ENCODE results near the gene RPS6KA5.

The RPS6KA5 gene

DNA sequence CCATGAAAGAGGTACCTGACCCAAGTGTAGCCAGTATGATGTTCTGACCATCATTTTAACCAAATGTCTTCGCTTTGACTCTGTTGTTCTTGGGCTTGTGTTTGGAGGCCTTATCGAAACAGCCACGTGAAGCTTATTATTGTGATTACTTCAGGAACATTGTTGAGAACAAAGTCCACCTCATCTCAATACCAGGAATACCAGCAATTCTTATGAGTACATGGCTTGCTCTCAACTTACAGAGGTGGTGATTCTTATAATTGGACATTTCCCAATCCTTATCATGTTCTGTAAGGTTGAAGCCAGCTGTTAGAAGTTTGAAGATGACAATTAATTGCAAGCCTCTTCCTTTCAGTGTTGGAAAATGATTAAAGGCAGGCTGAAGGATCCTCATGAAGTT is 21.8 kb upstream of the RPS6KA5 start:
- Mint-ChIP-seq H3K9me3 (no peaks in the 10 kb centered on the region), H3K4me1 (peaks cover 37% of the 10 kb centered on the region)

DNA sequence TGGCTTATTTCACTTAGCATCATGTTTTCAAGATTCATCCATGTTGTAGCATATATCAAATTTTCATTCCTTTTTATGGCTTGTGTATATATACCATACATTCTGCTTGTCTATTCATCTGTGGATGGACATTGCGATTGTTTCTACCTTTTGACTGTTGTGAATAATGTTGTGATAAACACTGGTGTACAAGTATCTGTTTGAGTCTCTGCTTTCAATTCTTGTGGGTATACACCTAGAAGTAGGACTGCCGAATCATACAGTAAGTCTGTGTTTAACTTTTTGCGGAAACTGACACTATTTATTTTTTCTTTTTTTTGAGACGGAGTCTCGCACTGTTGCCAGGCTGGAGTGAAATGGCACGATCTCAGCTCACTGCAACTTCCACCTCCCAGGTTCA is 19.6 kb upstream of the RPS6KA5 start:
- ATAC-seq (no peak), DNase-seq (no peak)
- H3K4me3 Mint-ChIP-seq: no peak overlapping the region
- H3K27me3 Mint-ChIP-seq: peaks cover 8% of the 10 kb centered on the region
- H3K27ac Mint-ChIP-seq: peak overlapping the region in 1 of 2 donors; percentile 2
- H3K4me1 Mint-ChIP-seq: peaks cover 43% of the 10 kb centered on the region
- no peaks in the 10 kb centered on the region for H3K9me3 Mint-ChIP-seq

More for the DNA sequence above, 21.8 kb upstream of the RPS6KA5 start:
- DNase-seq (no peak), ATAC-seq (no peak)
- Mint-ChIP-seq H3K27ac (no peak overlapping the region), H3K4me3 (no peak overlapping the region), H3K27me3 (peaks cover 12% of the 10 kb centered on the region)

DNA sequence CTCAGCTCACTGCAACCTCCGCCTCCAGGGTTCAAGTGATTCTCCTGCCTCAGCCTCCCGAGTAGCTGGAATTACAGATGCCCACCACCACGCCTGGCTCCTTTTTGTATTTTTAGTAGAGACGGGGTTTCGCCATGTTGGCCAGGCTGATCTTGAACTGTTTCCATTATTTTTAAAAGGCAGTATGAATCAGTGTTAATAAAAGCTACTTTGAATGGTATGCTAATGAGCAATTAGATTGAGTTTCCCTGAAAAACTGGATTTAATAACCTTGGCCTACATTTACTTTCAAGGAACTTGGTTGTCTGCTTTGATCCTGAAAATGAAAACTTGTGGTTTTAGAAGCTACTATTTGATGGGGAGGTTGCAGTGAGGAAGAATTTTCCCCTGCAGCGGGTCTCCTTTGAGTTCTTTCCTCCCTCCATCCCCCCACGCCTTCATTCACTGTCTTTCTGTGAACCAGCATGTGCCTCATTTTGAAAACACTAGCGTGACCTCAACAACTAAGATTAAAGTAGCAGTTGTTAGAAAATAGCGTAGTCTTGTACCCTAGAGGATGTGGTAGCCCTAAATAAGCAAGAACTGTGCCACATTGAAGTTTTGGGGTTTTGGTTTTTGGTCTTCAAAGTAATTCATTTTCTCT is 17.8 kb upstream of the RPS6KA5 start:
- H3K27me3 Mint-ChIP-seq: no peaks in the 10 kb centered on the region
- DNase-seq (peak; percentile 51 to 74), ATAC-seq (peak; percentile 100)
- no peaks in the 10 kb centered on the region for H3K9me3 Mint-ChIP-seq
- H3K4me1 Mint-ChIP-seq: peaks cover 43% of the 10 kb centered on the region
- H3K4me3 Mint-ChIP-seq: peak overlapping the region; percentile 64 to 68
- H3K27ac Mint-ChIP-seq: peak overlapping the region; percentile 55 to 69

DNA sequence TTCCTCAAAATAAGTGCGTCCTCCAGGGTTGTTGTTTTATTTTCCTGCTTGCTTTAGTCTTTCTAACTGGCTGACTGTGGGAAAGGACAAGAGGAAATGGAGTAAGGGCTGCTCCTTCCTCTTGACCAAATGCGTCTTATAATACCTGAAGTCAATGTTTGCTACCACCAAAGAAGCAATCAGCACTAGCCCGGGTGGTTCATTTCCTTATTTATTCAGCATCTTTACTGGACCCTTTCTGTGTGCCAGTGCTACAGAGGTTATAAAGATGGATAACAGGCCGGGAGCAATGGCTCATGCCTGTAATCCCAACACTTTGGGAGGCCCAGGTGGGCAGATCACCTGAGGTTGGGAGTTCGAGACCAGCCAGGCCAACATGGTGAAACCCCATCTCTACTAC is 15.1 kb upstream of the RPS6KA5 start:
- Mint-ChIP-seq H3K27me3 (no peaks in the 10 kb centered on the region), H3K9me3 (no peaks in the 10 kb centered on the region), H3K4me3 (no peak overlapping the region), H3K4me1 (peaks cover 43% of the 10 kb centered on the region), H3K27ac (no peak overlapping the region)
- ATAC-seq (no peak), DNase-seq (no peak)

DNA sequence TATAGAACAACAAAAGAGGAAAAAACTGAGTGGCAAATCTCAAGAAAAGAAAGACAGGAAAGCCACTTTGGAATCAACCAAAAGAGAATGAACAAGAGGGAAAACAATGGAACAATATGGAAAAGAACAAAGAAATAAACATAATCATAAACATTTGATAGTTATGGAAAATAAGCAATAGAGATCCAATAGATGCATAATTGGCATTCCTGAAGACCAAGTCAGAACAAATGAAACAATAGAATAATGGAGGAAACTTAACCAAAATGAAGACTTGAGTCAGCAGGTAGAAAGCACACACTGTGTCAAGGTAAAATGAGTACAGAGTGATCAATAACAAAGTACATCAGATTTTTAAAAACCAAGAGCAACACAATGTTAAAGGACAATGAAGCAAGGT is 10.1 kb upstream of the RPS6KA5 start:
- DNase-seq (no peak), ATAC-seq (no peak)
- Mint-ChIP-seq H3K9me3 (peaks cover 0 to 3% of the 10 kb centered on the region in 2 donors), H3K27me3 (no peaks in the 10 kb centered on the region), H3K4me3 (no peak overlapping the region), H3K27ac (no peak overlapping the region), H3K4me1 (peaks cover 44% of the 10 kb centered on the region)

DNA sequence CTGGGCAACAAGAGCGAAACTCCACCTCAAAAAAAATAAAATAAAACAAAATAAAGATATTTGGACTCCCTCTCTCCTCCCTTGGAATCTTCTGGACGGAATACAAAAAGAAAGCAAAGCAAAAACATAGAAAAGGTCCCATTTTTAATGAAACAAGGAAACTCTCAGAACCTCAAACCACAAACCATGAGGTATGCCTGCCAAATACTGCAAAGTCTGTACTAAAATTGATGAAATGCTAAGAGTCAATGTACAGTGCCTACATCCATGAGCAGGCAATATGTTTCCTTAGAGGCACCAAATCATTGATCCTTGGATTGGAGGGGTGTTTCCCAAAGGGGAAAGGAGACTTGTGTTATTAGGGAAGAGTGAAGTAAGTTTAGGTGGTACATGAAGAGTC is 8.2 kb upstream of the RPS6KA5 start:
- Mint-ChIP-seq H3K4me3 (peak overlapping the region; percentile 55 to 73), H3K9me3 (peaks cover 0 to 6% of the 10 kb centered on the region in 2 donors), H3K4me1 (peaks cover 64% of the 10 kb centered on the region), H3K27me3 (no peaks in the 10 kb centered on the region), H3K27ac (peak overlapping the region; percentile 51 to 98)
- ATAC-seq (peak; percentile 36), DNase-seq (no peak)

DNA sequence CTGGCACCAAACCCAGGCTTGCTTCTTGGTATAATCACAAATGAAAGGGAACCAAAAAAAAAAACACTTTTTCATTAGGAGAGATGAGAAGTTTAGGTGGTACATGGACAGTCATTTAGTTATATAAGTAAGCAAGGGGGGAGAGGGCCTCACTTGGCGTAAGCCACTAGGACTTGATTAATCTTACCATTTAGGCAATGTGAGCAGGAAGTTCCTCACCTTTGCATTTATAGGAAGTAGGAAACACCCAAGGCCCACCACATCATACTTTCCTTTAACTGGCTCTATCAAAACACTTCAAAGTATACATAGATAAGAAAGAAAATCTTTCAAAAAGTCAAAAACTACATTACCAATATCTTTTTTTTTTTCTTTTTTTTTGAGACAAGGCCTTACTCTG is 6.7 kb upstream of the RPS6KA5 start:
- Mint-ChIP-seq H3K9me3 (peaks cover 0 to 6% of the 10 kb centered on the region in 2 donors), H3K4me3 (peak overlapping the region; percentile 32 to 55), H3K27ac (peak overlapping the region; percentile 97 to 98), H3K4me1 (peaks cover 76% of the 10 kb centered on the region), H3K27me3 (no peaks in the 10 kb centered on the region)
- ATAC-seq: peak; percentile 66
- DNase-seq: peak; percentile 26 to 55

- H3K4me3 Mint-ChIP-seq: peak overlapping the region in 1 of 2 donors; percentile 7
- peaks cover 76% of the 10 kb centered on the region for H3K4me1 Mint-ChIP-seq
- no peaks in the 10 kb centered on the region for H3K27me3 Mint-ChIP-seq
- H3K9me3 Mint-ChIP-seq: peaks cover 0 to 6% of the 10 kb centered on the region in 2 donors
- H3K27ac Mint-ChIP-seq: peak overlapping the region in 1 of 2 donors; percentile 34
- no peak for ATAC-seq
- DNase-seq: no peak
Observed at GRCh38 chr14:91065266-91065665, 4.8 kb upstream of the RPS6KA5 start.

DNA sequence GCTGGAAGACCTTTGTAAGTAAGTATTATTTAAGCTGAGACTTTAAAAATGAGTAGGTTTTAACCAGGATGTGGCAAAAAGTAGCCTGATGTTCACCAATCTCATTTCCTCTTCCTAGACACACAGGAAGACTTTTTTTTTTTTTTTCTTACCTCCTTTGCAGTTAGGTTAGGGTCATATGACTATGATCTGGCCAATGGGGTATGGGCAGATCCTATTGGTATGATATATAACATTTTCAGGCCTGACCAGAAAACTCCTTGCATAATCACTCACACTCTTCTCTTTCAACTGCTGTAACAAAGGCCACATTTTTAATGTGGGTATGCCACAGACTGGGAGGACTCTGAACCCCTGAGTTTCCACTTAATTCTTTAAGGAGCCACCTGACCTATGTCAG is 2.7 kb upstream of the RPS6KA5 start:
- no peaks in the 10 kb centered on the region for H3K27me3 Mint-ChIP-seq
- H3K9me3 Mint-ChIP-seq: peaks cover 0 to 6% of the 10 kb centered on the region in 2 donors
- H3K27ac Mint-ChIP-seq: peak overlapping the region; percentile 82 to 96
- ATAC-seq (peak; percentile 48), DNase-seq (peak; percentile 38 to 67)
- H3K4me3 Mint-ChIP-seq: peak overlapping the region; percentile 57 to 69
- peaks cover 72% of the 10 kb centered on the region for H3K4me1 Mint-ChIP-seq

GRCh38 chr14:91062600-91062999 is 2.2 kb upstream of the RPS6KA5 start:
- Mint-ChIP-seq H3K27me3 (no peaks in the 10 kb centered on the region), H3K4me1 (peaks cover 72% of the 10 kb centered on the region), H3K4me3 (peak overlapping the region; percentile 57 to 69), H3K27ac (peak overlapping the region; percentile 82 to 96), H3K9me3 (peaks cover 0 to 6% of the 10 kb centered on the region in 2 donors)
- DNase-seq: no peak
- no peak for ATAC-seq

DNA sequence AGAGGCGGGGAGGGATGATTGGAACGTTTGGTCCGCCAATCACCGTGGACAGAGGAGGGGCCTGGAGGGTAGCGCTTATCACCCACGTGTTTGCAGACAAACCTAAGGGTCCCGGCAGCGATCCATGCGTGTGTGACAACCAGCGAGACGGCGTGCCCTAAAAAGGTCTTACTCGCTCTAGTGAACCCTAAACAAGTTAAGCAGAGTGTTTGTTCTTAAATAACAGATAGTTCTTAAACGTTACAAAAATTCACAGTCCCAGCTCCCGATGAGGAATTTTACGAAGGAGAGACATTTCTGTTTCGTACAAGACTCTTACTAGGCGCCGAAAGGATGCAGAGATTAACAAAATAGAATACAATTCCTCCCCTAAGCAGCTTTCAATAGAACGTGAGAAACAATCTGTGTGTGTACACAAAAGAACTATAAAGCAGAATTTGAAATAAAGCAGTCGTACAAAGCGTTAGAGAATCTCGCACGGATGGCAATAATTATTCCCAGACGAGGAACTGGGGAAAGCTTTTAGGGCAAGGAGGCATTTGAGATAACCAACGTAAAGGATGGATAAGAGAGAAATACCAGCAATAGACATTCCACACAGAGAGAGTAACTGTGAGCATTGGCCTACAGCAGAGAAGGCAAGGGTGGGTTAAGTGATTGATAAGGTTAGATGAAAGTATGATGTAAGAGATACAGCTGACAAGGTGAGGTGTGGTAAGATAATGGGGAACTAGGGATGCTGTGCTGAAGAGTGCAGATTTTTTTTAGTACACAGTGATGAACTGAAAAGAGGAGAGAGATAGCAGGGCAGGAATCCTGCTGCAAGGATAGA is 831 bp upstream of the RPS6KA5 start:
- no peak for ATAC-seq
- Mint-ChIP-seq H3K9me3 (peaks cover 0 to 6% of the 10 kb centered on the region in 2 donors), H3K27ac (no peak overlapping the region), H3K4me3 (no peak overlapping the region), H3K27me3 (no peaks in the 10 kb centered on the region), H3K4me1 (peaks cover 60% of the 10 kb centered on the region)
- DNase-seq: no peak

GRCh38 chr14:91059576-91060350 is 678 bp downstream of the RPS6KA5 start:
- peak; percentile 56 to 72 for DNase-seq
- ATAC-seq: peak; percentile 39
- Mint-ChIP-seq H3K9me3 (no peaks in the 10 kb centered on the region), H3K4me1 (peaks cover 56% of the 10 kb centered on the region), H3K27me3 (no peaks in the 10 kb centered on the region), H3K27ac (peak overlapping the region; percentile 57 to 86), H3K4me3 (peak overlapping the region; percentile 91 to 94)

DNA sequence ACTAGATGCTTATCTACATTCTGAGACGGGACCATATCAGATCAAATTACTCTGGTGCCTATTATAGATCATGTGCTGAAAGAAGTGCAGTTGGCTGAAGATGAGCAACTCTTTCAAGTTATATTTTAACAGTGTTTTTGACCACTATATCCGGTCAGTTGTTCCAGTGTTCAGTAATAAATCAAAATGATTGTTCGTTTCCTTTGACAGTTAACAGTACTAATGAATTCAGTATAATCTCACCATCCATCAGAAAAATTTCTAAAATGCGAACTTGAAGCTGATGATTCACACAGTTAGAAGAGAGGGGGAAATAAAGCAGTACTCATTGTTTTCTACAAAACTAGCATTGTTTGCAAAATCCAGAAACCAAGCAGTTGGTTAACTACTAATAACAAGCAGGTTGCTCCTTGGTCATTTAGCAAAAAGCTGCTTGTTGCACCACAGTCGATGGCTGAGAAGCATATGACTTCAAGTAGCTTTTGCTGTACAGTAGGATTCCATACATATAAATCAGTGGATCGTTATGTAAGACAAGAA is 2.3 kb downstream of the RPS6KA5 start:
- peaks cover 50% of the 10 kb centered on the region for H3K4me1 Mint-ChIP-seq
- ATAC-seq (no peak), DNase-seq (no peak)
- H3K27me3 Mint-ChIP-seq: no peaks in the 10 kb centered on the region
- H3K4me3 Mint-ChIP-seq: peak overlapping the region; percentile 47 to 91
- no peaks in the 10 kb centered on the region for H3K9me3 Mint-ChIP-seq
- H3K27ac Mint-ChIP-seq: no peak overlapping the region

- H3K27me3 Mint-ChIP-seq: no peaks in the 10 kb centered on the region
- H3K4me3 Mint-ChIP-seq: no peak overlapping the region
- peaks cover 47% of the 10 kb centered on the region for H3K4me1 Mint-ChIP-seq
- ATAC-seq (no peak), DNase-seq (no peak)
- peak overlapping the region in 1 of 2 donors; percentile 30 for H3K27ac Mint-ChIP-seq
- no peaks in the 10 kb centered on the region for H3K9me3 Mint-ChIP-seq
Observed at GRCh38 chr14:91056361-91056760, 4.1 kb downstream of the RPS6KA5 start.

GRCh38 chr14:91055016-91055415 is 5.4 kb downstream of the RPS6KA5 start:
- ATAC-seq (no peak), DNase-seq (no peak)
- H3K4me3 Mint-ChIP-seq: no peak overlapping the region
- no peaks in the 10 kb centered on the region for H3K9me3 Mint-ChIP-seq
- no peak overlapping the region for H3K27ac Mint-ChIP-seq
- no peaks in the 10 kb centered on the region for H3K27me3 Mint-ChIP-seq
- peaks cover 47% of the 10 kb centered on the region for H3K4me1 Mint-ChIP-seq
